Stimulated activated CD4-positive, alpha-beta T cell treated with anti-CD3 and anti-CD28 coated beads, Interleukin-1b, Interleukin-23, amount 100 ng/mL, for 48 hours (primary cell): ENCODE measurements around the gene IQCM.
"Not testable (repeated sequence)": the region's sequence is repeated elsewhere in the genome, so short reads cannot be mapped to it uniquely, and the experiment has no call there.

Experiments
- DNase-seq: peaks from one replicate; pipeline ENCODE4 v3.0.0-alpha.2; 2020

Gene IQCM

DNA sequence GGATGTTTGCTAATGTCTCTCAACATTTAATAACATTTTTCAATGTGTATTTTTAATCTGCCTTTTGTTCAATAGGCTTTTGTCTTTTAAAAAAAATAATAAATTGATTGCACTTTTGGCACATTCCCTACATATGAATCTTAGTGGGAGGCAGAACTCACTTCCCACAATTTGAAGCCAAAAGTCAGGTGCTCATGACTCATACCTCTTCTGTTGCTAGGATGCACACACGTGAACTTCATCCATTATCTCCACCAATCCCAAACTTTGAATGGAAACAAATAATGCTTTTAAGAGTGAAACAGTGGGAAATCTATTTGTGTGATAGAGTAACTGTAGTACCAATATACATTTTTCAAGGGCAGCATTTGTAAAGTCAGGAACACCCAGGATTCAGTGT lies 260.5 kb downstream of the IQCM start:
- no peak for DNase-seq

DNA sequence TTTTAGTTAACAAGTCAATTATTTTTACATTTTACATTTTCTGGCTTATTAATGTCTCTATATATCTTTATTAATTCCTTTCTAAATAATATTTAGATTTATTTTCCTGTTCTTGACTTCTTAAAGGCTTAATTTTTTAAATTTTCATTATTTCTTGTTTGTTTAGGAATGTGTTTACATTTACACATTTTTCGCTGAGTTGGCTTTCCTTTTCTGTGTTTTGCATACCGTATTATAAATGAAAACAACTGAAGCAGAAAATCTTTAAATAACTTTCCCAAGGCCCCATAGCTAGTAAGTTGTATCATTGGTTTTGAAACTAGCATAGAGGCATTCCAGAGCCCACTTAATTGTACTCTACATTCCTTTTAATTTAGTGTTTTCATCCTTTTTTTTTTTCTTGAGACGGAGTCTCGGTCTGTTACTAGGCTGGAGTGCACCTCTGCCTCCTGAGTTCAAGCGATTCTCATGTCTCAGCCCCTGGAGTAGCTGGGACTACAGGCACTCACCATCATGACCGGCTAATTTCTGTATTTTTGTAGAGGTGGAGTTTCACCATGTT lies 261.6 kb downstream of the IQCM start:
- no peak for DNase-seq

DNA sequence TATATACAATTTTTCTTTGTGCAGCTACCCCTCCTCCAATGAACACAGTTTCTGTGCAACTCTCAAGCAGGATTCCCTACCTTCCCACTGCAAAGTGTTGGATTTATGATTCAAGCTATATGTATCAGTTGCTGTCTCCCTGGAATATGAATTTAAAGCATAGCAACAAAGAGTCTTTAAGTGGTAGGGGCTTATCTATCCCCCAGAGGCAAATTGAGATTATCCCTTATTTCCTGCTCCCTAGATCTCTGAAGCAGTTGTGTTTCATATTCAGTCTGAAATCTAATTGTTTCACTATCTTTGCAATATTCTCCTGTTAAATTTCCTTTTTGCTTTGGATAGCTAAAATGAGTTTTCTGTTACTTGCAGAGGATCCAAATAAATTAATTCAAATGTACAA lies 263.0 kb downstream of the IQCM start:
- no peak for DNase-seq

DNA sequence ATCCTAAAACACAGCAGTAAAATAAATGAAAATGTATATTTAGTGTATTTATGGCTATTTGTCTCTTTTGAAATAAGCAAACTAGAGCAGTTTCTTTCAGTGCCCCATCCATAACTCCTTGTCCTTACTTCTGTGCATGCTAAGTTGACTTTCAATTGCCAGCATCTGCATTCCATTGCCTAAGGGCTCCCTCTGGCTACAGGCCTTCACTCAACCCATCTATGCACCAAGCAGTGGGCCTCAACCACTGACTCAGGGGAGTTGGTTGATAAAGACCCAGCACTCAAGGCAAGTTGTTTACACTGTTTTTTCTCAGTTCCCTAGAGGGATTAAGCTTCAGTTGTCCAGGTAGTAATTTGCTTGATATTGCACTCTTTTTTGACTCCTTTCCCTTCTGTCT lies 265.7 kb downstream of the IQCM start:
- DNase-seq: no peak

DNA sequence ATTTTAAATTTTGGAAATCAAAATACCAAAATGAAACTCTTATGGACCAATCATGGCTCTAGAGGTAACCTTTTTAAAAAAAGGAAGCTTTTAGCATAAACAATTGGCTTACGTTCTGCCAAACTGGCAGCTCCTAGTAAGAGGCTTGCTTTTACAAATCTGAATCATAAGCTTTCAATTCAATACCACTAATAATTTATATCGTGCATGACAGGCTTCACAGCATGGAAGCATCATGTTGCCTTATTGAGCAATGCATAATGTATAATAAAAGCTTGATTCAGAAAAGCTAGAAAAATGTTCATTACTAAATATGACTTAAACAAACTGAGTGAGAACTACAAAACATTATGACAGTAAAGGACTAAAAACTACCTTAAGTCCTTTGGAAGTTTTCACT lies 280.9 kb downstream of the IQCM start:
- no peak for DNase-seq

DNA sequence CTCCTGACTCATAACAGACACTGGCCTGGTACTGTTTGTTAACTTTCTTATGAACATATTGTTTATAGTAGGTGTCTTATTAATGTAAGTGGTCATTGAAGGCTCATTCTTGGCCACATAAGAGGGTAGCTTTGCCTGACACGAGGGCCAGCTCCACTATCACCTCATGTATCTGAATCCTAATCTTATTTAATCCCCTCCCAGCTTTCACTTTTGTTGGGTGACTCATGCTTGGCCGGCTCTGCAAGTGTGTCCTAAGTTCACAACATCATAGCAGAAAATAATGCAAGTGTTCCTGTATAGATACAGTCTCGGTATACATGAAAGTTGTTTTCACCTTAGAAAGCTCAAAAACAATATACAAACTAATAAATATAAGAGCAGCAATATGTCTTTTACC lies 283.8 kb downstream of the IQCM start:
- DNase-seq: no peak

DNA sequence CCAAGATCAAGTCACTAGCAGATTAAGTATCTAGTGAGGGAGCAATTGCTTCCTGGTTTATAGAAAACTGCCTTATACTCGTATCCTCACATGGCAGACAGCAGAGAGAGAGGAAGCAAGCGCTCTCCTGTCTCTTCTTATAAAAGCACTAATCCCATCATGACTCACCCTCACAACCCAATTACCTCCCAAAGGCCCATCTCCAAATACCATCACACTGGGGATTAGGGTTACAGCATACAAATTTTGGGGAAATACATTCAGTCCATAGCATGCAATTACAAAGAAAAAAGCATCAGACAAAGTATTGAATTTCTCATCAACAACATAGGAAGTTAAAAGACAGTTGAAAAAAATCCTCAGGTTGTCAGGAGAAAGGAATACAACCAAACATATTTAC lies 292.6 kb downstream of the IQCM start:
- no peak for DNase-seq

DNA sequence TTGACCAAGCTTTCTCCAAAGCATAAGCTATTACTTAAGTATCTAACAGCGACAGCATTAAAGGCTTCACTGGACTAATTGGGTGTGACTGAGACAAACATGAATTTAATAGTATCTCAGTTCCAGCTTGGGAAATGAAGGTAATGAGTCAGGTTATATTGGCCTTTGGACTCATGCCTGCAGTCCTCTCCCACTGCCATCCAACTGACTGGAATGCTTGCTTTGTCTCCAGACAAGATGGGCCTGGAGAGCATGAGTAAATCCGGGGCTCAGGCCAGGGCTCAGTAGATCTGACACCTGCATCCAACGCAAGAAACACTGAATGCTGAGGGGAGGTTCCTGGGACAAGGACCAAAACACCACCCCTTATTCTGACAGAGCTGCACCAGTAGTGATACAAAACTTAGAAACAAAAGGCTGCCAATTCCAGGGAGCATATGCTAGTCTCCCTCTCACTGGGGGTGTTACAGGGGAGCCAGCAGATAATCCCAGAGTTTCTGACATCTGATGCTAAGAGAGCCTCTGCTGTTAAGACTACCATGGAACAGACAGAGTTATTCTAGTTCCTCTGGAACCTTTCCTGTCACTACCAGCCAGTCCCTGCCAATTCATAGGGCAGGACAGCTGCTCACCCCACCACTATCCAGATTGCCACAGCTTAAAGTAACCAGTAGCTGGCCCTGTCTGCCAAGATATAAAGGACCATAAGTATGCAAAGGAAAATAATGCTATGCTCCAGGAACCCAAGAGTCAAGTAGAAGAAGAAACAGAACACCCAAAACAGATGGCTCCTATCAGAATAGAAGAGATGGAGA lies 293.8 kb downstream of the IQCM start:
- no peak for DNase-seq

DNA sequence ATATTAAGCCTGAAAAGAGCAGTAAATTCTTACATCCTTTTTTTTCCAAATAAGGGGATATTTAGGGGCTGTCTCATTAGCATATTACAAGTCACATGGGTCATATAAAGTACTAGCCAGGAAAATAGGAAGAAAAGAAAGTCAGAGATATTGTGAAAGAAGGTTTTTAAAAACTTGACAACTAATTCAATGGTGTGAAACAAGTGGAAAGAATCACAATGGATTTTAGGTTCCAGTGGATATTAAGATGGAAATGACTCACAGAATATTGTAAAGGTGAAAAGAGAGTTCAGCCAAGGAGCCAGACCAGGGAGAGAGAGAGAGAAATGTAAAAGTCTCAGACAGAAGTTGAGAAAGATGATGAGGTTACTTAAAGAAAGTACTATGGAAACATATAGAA lies 297.2 kb downstream of the IQCM start:
- no peak for DNase-seq

DNA sequence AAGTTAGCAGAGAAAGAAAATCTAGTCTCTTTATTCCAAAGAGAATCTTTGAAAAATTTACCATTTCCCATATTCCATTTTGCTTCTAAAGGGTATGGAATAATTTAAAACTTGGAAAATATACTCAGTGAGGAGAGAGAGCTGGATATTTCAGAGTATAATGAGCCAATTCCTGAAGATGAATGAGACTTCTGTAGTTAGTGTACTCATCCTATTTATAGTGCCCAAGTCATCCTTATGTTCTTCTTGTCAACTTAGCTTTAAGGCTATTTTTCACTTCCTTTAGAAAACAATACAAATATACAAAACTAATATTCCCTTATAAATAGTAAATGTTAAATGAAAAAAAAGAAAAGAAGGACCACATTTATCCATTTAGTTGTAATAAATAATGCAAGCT lies 302.6 kb downstream of the IQCM start:
- DNase-seq: no peak

DNA sequence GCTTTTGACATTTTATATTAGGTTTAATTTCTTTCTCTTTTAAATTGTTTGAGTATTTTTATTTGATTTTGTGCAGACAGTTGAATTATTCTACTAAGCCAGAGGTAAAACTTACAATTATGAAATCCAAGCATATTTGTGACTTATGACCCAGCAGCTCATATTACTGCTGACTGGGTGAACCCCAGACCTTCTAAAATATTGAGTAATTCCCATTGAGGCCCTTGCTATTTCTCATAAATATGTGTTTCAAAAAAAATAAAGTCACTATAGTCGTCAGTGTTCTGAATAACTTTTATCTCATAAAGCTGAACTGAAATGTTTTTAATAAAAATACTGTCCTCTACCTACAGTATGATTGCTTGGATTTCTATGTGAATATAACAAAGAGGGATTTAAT lies 303.1 kb downstream of the IQCM start:
- DNase-seq: no peak

DNA sequence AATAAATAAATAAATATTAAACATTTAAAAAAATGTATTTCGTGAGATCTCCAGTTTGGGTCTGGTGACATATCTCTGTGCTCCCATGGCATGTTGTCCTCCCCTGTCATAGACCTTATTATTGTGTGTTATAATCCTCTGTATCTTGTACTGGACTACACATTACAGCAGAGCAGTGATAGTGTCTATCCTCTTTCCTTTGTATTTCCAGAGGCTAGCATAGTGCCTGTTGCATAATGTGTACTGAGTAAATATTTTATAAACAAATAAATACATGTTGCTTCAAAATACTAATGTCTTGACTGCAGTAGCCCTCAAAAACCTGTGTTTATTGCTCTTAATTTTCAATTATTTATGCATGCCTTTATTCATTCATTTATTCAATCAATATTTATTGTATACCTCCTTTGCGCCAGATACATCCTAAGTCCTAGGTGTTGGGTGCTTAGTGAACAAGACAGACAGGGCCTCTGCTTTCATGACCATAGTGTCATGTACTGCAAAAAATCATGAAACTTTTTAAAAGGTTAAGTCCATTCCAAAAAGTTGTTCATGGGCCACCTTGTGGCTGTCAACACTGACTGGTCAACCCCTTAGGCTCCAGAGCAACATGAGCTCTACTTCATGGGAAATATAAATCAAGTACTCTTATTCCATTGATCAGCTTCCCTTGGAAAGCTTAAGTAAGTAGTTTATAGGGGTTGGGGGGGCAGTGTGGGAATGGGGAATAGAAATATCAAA lies 303.9 kb downstream of the IQCM start:
- DNase-seq: no peak

DNA sequence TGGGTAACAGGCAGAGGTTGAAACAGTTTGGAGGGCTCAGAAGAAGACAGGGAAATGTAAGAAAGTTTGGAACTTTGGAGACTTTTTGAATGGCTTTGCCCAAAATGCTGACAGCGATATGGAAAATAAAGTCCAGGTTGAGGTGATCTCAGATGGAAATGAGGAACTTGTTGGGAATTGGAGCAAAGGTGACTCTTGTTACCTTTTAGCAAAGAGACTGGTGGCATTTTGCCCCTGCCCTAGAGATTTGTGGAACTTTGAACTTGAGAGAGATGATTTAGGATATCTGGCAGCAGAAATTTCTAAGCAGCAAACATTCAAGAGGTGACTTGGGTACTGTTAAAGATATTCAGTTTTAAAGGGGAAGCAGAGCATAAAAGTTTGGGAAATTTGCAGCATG lies 308.3 kb downstream of the IQCM start:
- not testable (repeated sequence) for DNase-seq

DNA sequence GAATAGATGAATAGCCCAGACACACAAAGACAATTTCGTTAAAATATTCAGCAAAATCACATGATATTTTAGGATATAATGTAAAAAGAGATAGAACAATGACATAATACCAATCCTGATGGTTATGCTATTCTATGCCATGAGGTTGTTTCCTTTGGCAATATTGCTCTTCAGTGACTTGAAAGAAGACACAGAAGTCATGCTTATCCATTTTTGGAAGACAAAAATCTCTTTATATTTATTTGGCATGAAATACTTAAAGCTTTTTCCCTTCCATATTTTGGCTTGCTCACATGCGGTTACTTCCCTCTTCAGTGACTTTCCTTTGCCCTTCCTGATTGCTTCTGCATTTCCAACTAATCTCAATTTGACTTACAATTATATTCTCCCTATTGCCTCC lies 314.8 kb downstream of the IQCM start:
- no peak for DNase-seq

DNA sequence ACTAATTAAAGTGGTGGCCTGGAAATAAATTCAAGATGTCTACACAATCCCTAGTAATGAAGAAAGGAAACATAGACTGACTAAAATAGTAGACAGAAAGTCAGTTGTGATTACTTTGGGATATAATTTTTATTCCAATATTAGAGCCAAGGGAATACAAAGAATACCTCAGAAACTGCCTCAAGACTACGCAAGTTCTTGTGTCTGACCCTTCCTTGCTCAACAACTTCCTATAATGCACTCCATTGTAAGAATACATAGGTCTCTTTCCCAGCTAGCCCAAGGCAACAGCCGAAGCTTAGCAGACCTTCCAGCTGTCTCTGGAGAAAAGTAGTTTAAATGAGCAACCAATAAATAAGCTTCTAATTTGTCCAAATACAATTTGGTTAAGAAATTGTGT lies 315.9 kb downstream of the IQCM start:
- DNase-seq: no peak

DNA sequence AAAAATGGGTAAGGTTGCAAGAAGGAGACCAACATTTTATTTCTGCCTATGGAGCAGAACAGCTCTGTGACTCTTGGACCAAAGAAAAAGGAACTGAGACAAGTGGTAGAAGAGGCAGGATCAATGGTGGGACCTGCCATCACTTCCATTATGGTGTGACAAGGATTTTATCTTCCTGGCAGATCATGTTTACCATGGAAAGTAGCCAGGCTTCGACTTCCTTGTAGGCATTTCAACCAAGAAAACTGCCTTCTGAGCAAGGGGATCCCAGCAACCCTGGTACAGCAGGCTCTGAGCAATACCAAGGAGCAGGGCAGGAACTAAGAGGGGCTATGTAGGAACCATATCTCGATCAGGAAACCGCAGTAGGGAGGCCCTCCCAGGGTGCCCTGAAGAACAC lies 317.4 kb downstream of the IQCM start:
- DNase-seq: no peak

DNA sequence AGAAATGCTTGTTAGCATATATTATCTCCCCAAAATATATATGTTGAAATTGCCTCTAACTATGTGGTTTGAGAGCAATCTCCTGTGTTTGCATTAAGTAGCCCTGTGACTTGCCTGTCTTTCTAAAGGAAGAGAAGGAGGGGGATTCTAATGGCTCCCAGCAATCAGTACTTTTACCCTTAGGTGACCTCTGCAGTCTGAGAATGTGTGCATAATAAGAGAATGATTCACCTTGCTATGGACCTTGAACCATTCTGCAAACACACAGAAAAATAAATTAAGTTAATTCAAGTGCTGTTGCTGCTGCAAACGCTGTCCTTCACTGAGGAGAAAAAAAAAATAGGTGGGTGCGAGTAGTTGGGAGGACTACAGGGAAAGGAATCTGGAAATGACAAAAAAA lies 322.2 kb downstream of the IQCM start:
- DNase-seq: no peak

DNA sequence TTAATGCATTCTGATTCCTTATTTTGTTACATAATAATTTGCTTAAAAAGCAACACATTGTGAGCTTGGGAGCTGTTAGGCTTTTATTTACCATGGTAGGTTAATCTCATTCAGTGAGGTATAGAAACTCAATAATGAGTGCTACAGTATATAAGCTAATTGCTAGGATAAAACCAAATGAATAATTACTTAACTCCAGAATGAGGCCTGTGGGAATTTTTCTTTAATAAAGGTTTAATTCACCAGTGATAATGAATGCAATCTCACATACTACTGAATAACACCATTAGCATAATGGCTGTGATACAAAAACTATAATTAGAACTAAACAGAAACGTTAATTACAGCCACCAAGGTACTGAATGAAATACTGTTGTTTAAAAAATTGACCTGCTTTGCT lies 326.3 kb downstream of the IQCM start:
- no peak for DNase-seq

DNA sequence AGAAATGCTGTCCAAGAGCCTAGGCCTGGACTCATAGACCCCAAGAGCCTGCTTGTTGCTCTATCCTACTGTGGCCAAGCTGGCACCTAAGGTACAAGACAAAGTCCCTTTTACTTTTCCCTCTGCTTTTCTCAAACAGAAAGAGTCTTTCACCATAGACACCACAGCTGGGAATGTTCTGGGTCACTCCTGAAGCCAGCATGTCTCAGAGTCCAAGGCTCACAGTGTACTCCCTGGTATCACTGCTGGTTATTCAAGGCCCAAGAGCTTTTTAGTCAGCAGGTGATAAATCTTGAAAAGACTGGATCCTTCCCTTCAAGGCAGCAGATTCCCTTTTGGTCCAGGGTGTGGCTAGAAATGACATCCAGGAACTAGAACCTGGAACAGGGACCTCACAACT lies 328.8 kb downstream of the IQCM start:
- DNase-seq: no peak

DNA sequence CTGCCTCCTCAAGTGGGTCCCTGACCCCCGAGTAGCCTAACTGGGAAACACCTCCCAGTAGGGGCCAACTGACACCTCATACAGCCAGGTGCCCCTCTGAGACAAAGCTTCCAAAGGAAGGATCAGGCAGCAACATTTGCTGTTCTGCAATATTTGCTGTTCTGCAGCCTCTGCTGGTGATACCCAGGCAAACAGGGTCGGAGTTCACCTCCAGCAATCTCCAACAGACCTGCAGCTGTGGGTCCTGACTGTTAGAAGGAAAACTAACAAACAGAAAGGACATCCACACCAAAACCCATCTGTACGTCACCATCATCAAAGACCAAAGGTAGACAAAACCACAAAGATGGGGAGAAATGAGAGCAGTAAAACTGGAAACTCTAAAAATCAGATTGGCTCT lies 347.0 kb downstream of the IQCM start:
- DNase-seq: not testable (repeated sequence)

DNA sequence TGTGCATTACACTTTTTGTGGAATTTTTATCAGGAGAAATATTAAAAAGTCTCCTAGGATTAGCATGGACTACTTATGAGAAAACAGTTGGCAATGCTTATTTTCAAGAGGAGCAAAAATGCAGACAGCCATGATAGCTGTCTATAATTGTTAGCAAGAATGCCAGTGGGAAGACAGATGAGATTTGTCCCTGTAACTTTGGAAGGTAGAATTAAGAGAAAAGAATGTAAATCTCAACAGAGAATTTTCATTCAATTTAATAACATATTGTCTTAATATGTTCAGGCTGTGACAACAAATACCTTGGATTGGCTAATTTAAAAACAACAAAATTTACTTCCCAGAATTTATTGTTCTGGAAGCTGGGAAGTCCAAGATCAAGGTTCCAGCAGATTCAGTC lies 349.2 kb downstream of the IQCM start:
- no peak for DNase-seq

DNA sequence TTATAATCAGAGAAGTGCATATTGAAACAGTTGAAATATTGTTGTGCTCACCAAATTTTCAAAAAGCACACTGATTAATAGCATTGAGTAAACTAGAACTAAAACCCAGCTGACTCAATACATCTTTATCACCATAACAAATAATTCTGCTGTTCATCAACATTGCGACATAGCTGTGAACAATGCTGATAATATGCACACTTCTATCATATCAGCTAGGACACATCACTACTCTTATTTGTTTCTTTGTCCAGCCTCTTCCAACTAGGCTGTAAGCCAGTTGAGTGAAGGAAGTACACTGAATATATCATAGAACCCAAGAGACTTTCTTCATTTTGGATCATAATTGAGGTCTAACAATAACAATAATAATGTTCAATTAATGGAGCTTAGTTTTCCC lies 349.7 kb downstream of the IQCM start:
- no peak for DNase-seq

DNA sequence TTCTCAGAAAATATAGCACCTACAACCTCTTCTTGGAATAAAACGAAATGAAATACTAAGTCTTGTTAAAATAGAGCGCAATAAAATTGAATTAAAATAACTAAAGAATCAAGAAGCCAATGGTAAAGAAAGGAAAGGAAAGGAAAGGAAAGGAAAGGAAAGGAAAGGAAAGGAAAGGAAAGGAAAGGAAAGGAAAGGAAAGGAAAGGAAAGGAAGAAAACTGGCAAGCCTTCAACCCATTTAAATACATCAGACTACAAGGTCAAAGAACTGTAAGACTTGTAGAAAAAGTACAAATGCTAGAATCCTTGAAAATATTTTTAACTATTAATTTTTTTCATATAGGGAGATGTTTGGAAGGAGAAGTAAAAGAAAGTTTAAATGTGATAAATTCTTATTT lies 372.1 kb downstream of the IQCM start:
- DNase-seq: no peak

DNA sequence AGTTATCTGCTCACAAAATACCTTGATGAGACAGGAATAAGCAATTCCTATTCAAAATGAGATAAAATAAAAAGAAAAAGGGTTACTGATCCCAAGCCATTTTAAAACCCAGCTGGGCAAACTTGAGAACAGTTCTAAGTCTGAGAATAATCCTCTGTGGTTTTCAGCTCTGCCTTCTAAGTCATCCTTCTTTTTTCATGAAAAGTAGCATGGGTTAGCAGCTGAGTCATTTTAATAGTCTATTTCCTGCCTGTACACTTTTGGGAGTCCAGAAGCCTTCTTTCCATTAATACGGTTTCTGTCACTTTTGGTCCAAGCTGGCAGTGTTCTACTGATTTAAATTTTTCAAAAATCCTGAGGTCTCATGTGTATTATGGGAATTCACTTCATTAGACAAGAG lies 374.3 kb downstream of the IQCM start:
- DNase-seq: no peak
